NCI-H128 (cell line): ENCODE results near the gene NUDT16L1.

ENCODE experiments used
- DNase-seq: peaks from one replicate; lab custom pipeline; 2025; ENCODE audit not compliant: unreplicated experiment; lab: John Stamatoyannopoulos, UW

The NUDT16L1 gene

DNA sequence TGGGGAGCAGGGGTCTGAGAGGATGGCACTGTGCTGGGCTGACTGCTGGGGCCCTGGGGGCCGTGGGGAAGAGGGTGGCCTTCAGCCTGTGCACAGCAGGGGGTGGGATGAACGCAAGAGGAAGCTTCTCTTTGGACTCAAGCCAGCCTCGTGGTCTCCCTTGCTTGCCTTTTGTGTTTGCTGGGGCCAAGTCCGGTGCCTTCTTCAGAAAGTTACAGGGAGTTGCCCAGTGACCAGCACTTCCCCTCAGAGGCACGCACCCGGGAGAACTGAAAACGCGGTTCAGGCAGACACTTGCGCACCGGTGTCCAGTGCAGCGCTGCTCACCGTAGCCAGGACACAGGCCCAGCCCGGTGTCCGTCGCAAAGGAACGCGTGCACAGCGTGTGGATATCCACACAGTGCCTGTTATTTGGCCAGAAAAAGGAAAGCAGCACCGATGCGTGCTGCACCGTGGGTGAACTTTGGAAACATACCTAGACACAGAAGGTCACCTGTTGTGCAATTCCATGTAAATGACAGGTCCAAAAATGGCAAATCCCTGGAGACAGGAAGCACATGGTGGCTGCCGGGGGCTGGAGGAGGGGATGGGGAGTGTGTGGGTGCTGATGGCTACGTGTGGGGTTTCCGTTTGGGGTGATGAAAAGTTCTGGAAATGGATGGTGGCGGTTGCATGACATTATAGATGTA lies 29.4 kb upstream of the NUDT16L1 start:
- no peak for DNase-seq

- DNase-seq = no peak
These were observed 28.6 kb upstream of the NUDT16L1 start for GRCh38 chr16:4664538-4665418.

DNA sequence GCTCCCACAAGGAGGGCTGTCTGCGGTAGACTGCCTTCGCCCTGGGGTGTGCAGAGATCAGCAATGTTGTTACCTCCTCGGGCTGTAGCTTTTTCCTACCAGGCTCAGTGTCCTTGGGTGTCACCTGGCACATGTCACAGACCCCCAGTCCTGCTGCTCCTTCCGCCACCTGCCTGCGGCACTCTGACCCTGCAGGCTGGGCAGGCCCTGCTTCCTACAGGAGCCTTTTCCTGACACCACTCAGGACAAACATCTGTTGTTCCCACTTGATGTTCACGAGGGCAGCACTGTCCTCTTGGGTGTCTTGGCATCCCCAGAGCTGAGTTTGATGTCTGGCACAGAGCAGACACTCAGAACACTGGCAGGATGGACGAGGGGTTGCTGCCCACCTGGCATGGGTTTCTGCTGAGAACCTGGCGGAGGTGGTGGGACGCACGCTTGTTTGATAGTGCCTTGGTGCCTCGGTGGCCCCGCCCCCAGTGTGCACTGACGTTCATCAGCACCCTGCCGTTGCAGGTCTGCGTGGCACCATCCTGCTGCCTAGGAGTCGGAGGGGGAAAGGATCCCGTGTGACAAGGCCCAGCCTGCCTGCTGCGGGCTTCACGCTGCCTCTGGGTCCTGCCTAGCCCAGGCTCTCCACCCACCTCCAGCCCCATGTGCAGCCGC lies 26.7 kb upstream of the NUDT16L1 start:
- DNase-seq = no peak

- DNase-seq = no peak
These were observed 26.0 kb upstream of the NUDT16L1 start for GRCh38 chr16:4667203-4667963.

GRCh38 chr16:4668313-4668960 lies 24.9 kb upstream of the NUDT16L1 start:
- no peak for DNase-seq

- no peak for DNase-seq
These were observed 19.8 kb upstream of the NUDT16L1 start for GRCh38 chr16:4673387-4674046.

DNA sequence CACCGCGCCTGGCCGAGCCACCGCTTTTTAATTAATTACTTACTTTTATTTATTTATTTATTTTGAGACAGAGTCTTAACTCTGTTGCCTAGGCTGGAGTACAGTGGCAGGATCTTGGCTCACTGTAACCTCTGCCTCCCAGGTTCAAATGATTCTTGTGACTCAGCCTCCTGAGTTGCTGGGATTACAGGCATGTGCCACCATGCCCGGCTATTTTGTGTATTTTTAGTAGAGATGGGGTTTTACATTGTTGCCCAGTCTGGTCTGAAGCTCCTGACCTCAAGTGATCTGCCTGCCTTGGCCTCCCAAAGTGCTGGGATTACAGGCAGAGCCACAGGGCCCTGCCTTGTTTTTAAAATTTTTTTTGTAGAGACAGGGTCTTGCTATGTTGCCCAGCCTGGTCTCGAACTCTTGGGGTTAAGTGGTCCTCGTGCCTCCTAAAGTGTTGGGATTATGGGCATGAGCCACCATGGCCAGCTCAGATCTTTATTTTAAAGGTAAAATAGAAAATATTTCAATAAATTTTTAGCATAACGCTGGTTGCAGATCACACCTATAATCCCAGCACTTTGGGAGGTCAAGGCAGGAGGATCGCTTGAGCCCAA lies 18.3 kb upstream of the NUDT16L1 start:
- DNase-seq = no peak

GRCh38 chr16:4675864-4676786 lies 17.2 kb upstream of the NUDT16L1 start:
- DNase-seq = no peak

DNA sequence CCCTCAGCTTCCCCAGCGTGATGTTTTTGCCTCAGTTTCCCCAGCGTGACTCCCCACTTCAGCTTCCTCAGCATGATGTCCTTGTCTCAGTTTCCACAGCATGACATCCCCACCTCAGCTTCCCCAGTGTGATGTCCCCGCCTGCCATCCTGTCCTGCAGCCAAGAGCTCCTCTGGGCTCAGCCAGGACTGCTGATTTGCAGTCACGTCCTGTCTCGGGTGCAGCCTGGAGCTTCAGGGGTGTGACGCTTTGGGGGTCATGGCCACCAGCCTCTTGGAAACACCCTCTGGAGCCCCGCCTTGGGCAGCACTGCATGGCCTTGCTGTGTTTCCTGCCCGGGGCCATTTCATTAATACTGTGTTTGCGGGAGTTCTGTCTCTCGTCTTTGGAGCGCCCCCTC lies 16.5 kb upstream of the NUDT16L1 start:
- no peak for DNase-seq

- DNase-seq = no peak
These were observed 16.0 kb upstream of the NUDT16L1 start for GRCh38 chr16:4677390-4677789.

DNA sequence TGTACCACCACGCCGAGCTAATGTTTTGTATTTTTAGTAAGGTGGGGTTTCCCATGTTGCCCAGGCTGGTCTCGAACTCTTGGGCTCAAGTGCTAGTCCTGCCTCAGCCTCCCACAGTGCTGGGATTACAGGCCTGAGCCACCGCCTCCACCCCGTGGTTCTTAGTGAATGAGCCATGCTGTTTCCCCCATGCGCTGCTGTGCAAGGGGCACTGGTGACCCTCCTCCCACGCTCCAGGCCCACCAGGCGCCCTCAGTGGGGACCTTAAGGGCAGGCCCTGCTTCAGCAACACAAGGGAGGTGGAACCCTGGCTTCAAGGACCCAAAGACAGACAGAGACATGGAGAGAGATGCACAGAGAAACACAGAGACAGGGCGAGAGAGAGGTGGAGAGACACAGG lies 15.4 kb upstream of the NUDT16L1 start:
- no peak for DNase-seq

GRCh38 chr16:4678596-4678995 lies 14.8 kb upstream of the NUDT16L1 start:
- no peak for DNase-seq

DNA sequence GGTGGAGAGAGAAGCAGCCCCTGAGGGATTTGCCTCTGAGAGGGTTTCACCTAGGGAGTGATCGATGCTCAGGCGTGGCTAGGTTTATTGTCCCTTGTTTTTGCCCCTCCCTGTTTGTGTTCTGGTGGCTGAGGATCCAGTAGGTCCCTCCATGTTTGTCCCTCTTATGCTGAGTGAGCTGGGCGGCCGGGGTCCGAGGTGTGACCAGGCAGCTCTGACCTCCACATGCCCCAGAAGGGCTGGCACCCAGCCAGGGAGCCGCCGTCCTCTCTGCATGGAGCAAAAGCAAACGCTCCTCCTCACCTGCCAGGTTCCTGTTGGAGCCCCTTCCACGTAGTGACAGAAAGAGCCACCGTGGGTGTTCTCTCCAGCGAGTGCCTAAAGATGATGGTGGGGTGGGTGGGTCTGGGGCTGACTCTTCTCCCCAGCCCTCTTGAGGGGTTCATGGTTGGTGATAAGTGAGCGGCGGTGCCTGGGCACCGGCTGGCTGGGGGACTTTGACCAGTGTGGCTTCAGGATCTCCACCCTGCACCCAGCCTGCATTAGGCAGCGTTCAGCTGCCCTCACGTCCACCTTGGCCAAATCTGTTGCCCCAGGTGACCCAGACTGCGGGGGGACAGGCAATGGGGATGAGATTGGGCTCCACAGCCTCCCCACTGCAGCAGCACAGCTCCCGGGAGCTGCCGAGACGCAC lies 14.1 kb upstream of the NUDT16L1 start:
- no peak for DNase-seq

- no peak for DNase-seq
These were observed 13.3 kb upstream of the NUDT16L1 start for GRCh38 chr16:4679850-4680636.

DNA sequence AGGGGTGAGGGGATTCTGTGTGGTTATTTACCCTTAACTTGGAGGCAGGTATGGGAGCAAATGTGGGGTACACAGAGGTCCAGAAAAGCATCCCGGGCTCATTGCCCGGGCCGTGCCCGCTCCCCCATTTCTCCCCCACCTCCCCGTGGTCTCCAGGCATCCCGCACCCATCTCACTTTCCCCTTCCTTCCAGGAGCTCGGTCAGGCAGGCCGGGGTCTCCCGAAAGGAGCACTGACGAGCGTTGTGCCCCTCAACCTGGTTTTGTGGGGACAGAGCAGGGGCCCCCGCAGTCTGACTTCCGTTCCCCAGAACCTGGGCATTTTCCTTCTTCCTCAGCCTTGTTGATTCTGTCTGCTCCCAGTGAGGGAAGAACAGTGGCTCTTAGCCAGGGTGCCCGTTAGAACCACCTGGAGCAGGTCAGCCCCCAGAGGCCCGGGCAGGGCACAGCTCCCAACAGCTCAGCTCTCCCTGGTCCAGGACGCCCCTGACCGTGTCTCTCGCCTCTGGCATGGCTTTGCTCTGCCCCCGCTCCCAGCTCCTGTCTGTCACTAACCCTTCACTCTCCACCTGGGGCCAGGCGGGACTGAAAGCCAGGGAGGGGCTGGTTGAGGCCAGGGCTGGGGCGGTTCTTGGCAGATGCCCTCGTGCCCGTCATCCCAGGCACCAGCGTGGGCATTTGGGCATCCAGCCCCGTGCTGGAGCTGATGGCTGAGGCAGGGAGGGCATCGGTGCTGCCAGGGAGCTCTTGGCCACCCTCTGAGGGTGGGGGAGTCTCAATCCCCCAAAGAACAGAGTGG lies 12.5 kb upstream of the NUDT16L1 start:
- no peak for DNase-seq

- no peak for DNase-seq
These were observed 11.8 kb upstream of the NUDT16L1 start for GRCh38 chr16:4681471-4682083.
